Esophagus muscularis mucosa (tissue), 4 donors: ENCODE data around the gene UNC13B.

Experiments used
- EP300 ChIP-seq: sonication (generic); formaldehyde crosslinking; IDR thresholded peaks from one replicate; pipeline ENCODE4 v1.6.1; 2017; ENCODE audit warnings: antibody characterized with exemption
- POLR2A ChIP-seq: fragments of 450-650 bp; IDR thresholded peaks from one replicate; pipeline ENCODE4 v1.6.1; 2017; ENCODE audit warnings: antibody characterized with exemption, moderate library complexity, mild to moderate bottlenecking, low read depth
- POLR2AphosphoS5 ChIP-seq, 2 donors: sonication (generic); formaldehyde crosslinking; IDR thresholded peaks; one replicate each; pipeline ENCODE4 v1.6.1; 2017; ENCODE audit warnings: antibody characterized with exemption in 2 of 2
- TF ChIP-seq, protein P1 (sequence below), 3 experiments: fragments of 200-600 bp in 2 of 3; fragments of 450-650 bp in 1 of 3; sonication (generic) in 2 of 3; IDR thresholded peaks; one replicate each; pipeline ENCODE4 v1.5.1; 2017 to 2019; ENCODE audit warnings: antibody characterized with exemption in 3 of 3, mild to moderate bottlenecking in 2 of 3, moderate library complexity in 1 of 3

DNA sequence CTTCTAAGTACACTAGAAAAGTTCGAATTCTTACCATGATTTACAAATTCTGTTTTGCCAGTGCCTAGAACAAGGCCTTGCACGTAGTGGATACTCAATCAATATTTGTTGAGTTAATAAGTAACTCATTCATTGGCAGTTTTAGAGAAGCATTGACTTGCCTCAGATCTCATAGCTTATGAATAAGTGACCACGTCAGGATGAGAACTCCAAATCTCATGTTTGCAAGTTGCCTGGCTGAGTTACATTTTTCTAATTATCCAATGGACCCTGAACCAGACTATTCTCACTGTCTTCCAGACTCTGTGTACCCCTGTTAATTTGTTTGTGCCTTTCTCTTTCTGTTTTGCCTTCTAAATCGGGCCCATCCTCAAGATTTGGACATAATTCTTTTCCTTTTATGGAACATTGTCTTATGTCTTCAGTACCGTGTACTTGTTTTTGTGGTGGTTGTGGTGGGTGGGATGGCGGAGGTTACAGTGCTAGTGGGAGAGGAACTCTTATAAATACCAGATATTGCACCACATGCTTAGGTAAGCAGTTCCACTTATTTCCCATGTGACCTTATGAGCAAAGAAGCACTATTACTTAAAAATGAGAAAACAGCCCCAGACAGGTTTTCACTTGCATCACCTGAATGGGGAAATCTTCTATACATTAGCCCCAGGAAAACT, 96.3 kb downstream of the UNC13B start:
- TF ChIP-seq, protein P1, sequence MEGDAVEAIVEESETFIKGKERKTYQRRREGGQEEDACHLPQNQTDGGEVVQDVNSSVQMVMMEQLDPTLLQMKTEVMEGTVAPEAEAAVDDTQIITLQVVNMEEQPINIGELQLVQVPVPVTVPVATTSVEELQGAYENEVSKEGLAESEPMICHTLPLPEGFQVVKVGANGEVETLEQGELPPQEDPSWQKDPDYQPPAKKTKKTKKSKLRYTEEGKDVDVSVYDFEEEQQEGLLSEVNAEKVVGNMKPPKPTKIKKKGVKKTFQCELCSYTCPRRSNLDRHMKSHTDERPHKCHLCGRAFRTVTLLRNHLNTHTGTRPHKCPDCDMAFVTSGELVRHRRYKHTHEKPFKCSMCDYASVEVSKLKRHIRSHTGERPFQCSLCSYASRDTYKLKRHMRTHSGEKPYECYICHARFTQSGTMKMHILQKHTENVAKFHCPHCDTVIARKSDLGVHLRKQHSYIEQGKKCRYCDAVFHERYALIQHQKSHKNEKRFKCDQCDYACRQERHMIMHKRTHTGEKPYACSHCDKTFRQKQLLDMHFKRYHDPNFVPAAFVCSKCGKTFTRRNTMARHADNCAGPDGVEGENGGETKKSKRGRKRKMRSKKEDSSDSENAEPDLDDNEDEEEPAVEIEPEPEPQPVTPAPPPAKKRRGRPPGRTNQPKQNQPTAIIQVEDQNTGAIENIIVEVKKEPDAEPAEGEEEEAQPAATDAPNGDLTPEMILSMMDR (IDR thresholded peaks at IDR 0.05), result no peak
- TF ChIP-seq POLR2A, result no peak
- TF ChIP-seq POLR2AphosphoS5 (IDR thresholded peaks at IDR 0.05), result no peak
- TF ChIP-seq EP300, result no peak
